Measurements from ENCODE around the gene OFD1.

Gene OFD1

DNA sequence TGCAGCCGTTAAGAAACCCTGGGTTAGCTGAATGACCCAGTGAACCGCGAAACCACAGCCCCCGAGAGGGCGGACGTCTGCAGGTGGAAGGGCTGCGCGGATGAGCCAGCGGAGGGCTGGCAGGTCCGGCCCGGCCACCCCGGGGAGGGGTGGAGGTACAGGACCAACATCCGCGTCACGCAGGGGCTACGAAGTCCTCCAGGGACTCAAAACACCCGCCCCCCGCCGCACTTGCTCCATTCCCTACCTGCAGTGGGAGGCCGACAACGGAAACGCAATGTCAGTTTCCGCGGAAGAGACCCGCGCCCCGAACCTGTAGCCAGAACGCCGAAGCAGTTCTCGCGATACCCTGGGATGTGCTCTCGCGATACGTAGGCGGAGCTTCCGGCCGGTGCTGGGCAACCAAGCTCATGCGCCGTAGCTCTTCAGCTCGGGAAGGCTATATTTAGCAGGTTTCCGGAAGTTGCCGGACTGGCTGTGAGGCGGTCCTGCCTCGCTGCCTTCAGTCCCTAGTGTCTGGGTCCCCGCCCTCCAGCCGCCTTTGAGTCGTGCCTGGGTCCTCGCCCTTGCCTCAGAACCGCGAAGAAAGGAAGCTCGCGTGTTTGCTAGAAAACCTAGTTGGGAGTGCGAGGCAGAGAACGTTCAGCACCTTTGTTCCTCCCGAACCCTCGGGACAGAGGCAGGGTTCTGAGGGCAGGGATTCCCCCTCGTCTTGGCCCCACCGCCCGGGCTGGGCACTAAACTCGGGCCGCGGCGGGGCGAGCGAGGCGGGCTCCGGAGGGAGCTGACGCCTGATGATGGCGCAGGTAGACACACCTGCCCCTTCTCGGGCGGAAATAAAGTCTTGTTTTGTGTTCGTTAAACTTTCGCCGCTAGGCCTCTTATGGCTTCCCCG is at the start of gene OFD1, which contains the start of gene TRAPPC2 (continued):
- TF ChIP-seq ZNF24 (tag by site-specific recombination; IDR thresholded peaks at IDR 0.05) = no peak
- TF ChIP-seq REST (tag by site-specific recombination; IDR thresholded peaks at IDR 0.05) = 0 out of 2 replicates have a peak, but pooled peaks have one; percentile 10
- TF ChIP-seq ZNF513 (tag by site-specific recombination; IDR thresholded peaks at IDR 0.05) = no peak
- peak; percentile 17; the same call in 1 of the 2 replicates for TF ChIP-seq INSM2 (tag by site-specific recombination; IDR thresholded peaks at IDR 0.05)
- no peak for TF ChIP-seq ZNF747 (tag by site-specific recombination; IDR thresholded peaks at IDR 0.05)
- no peak for TF ChIP-seq ZNF510 (tag by site-specific recombination; IDR thresholded peaks at IDR 0.05; ENCODE audit: insufficient replicate concordance)
- TF ChIP-seq ZNF398 (tag by site-specific recombination; IDR thresholded peaks at IDR 0.05) = no peak; the same call in 1 of the 2 replicates
- no peak for TF ChIP-seq ZFP41 (tag by site-specific recombination; IDR thresholded peaks at IDR 0.05; ENCODE audit: borderline replicate concordance)
- peak; percentile 49; the same call in 1 of the 2 replicates for TF ChIP-seq ZFHX2 (tag by site-specific recombination; conservative IDR thresholded peaks at IDR 0.05)
- 0 out of 2 replicates have a peak, but pooled peaks have one; percentile 6 for TF ChIP-seq ZNF596 (tag by site-specific recombination; IDR thresholded peaks at IDR 0.05)
- TF ChIP-seq, protein P1, sequence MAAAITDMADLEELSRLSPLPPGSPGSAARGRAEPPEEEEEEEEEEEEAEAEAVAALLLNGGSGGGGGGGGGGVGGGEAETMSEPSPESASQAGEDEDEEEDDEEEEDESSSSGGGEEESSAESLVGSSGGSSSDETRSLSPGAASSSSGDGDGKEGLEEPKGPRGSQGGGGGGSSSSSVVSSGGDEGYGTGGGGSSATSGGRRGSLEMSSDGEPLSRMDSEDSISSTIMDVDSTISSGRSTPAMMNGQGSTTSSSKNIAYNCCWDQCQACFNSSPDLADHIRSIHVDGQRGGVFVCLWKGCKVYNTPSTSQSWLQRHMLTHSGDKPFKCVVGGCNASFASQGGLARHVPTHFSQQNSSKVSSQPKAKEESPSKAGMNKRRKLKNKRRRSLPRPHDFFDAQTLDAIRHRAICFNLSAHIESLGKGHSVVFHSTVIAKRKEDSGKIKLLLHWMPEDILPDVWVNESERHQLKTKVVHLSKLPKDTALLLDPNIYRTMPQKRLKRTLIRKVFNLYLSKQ (tag by site-specific recombination; IDR thresholded peaks at IDR 0.05; ENCODE audit: borderline replicate concordance) = no peak
- peak; percentile 71 for TF ChIP-seq KLF17 (tag by site-specific recombination; IDR thresholded peaks at IDR 0.05)
- TF ChIP-seq ZNF785 (tag by site-specific recombination; IDR thresholded peaks at IDR 0.05) = no peak
- no peak for TF ChIP-seq ZNF560 (tag by site-specific recombination; IDR thresholded peaks at IDR 0.05; ENCODE audit: borderline replicate concordance)
- TF ChIP-seq ZNF514 (tag by site-specific recombination; IDR thresholded peaks at IDR 0.05) = no peak
- peak; percentile 50 for TF ChIP-seq ZBTB48 (tag by site-specific recombination; IDR thresholded peaks at IDR 0.05)
- no peak for TF ChIP-seq OSR2 (tag by site-specific recombination; IDR thresholded peaks at IDR 0.05)
- TF ChIP-seq, protein P2, sequence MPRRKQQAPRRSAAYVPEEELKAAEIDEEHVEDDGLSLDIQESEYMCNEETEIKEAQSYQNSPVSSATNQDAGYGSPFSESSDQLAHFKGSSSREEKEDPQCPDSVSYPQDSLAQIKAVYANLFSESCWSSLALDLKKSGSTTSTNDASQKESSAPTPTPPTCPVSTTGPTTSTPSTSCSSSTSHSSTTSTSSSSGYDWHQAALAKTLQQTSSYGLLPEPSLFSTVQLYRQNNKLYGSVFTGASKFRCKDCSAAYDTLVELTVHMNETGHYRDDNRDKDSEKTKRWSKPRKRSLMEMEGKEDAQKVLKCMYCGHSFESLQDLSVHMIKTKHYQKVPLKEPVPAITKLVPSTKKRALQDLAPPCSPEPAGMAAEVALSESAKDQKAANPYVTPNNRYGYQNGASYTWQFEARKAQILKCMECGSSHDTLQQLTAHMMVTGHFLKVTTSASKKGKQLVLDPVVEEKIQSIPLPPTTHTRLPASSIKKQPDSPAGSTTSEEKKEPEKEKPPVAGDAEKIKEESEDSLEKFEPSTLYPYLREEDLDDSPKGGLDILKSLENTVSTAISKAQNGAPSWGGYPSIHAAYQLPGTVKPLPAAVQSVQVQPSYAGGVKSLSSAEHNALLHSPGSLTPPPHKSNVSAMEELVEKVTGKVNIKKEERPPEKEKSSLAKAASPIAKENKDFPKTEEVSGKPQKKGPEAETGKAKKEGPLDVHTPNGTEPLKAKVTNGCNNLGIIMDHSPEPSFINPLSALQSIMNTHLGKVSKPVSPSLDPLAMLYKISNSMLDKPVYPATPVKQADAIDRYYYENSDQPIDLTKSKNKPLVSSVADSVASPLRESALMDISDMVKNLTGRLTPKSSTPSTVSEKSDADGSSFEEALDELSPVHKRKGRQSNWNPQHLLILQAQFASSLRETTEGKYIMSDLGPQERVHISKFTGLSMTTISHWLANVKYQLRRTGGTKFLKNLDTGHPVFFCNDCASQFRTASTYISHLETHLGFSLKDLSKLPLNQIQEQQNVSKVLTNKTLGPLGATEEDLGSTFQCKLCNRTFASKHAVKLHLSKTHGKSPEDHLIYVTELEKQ (tag by site-specific recombination; IDR thresholded peaks at IDR 0.05; ENCODE audit: borderline replicate concordance) = no peak
- TF ChIP-seq ZSCAN30 (tag by site-specific recombination; IDR thresholded peaks at IDR 0.05) = peak; percentile 27; the same call in 1 of the 2 replicates
- no peak for TF ChIP-seq ZNF521 (tag by site-specific recombination; IDR thresholded peaks at IDR 0.05)
- no peak for TF ChIP-seq ZNF701 (tag by site-specific recombination; IDR thresholded peaks at IDR 0.05)
- TF ChIP-seq ZNF221 (tag by site-specific recombination; IDR thresholded peaks at IDR 0.05; ENCODE audit: borderline replicate concordance) = no peak
